Measurements from ENCODE around the gene RPL7L1.
"Not testable (repeated sequence)": the region's sequence is repeated elsewhere in the genome, so short reads cannot be mapped to it uniquely, and the experiment has no call there.

The RPL7L1 gene

DNA sequence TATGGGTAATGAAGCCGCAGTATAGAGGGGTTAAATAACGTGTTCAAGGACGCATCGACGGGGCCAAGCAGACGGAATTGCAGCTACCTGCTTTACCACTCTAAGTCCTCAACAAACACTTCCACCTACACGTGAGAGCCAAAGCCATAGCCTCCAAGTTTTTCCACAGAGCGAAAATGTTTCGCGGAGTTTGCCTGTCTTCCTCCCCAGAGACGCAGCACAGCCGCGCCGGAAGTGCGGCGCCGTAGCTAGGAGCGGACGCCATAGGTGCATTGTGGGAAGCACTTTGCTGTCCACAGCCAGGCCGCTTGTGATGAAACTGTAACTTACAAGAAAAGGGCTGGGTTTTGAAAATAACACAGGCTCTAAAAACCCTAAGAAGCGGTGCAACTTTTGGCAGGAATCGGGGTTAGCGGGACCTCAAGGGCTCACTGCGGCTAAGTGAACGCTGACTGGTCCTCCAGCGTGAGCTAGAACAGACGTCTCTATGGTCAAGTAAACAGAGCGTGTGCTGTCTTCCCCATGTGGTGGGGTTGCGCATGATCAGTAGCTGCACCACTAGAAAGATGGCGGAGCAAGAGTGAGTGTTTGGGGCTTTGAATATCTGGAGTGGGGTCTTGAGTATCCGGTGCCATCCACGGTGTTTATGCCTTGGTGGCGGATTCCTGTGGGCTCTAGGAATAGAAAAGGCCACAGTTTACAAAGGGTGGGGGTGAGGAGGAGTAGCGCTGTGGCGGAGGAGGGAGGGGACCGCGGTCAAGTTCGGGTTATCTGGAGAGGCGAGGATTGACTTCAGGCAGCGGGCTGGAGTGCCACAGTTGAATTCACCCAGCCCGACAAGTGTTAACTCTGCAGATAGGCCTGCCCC lies at the start of gene RPL7L1:
Gene RPL7L1, plus strand, starts transcription at position 245 of the 868 bp plus-strand sequence. Its CDS starts 295 bp downstream, at position 540.
- peak; percentile 81 for DNase-seq

DNA sequence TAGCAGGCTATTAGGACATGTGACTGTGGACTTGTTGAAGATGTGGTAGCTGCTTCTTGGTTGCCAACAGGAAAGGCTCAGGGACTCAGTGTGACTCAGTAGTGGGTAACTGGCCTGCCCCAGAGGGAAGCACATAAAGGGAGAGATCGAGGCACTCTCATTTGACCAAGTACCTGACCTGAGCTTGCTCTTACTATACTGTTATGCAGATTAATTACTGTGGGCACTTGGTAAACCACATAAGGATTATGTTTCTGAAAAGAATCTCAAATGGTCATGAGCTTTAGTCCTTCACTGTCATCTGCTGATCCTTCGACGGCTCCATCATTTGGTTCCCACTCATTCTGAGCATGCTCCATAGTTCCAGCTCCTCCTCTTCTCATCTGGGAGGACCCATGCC lies 48.2 kb upstream of the RPL7L1 start:
- DNase-seq: no peak

DNA sequence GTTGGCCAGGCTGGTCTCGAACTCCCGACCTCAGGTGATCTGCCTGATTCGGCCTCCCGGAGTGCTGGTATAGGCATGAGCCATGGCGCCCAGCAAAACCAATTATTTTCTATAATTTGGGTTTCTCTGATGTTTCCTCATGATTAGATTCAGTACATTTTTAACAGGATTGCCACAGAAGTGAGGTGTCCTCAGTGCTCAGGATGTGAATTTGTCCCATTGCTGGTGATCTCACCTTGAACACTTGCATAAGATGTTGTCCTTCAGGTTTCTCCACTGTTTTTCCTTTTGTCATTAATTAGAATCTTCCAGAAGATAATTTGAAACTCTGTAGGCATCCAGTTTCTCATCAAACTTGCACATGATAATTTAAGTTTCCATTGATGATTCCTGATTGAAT lies 45.4 kb upstream of the RPL7L1 start:
- no peak for DNase-seq

DNA sequence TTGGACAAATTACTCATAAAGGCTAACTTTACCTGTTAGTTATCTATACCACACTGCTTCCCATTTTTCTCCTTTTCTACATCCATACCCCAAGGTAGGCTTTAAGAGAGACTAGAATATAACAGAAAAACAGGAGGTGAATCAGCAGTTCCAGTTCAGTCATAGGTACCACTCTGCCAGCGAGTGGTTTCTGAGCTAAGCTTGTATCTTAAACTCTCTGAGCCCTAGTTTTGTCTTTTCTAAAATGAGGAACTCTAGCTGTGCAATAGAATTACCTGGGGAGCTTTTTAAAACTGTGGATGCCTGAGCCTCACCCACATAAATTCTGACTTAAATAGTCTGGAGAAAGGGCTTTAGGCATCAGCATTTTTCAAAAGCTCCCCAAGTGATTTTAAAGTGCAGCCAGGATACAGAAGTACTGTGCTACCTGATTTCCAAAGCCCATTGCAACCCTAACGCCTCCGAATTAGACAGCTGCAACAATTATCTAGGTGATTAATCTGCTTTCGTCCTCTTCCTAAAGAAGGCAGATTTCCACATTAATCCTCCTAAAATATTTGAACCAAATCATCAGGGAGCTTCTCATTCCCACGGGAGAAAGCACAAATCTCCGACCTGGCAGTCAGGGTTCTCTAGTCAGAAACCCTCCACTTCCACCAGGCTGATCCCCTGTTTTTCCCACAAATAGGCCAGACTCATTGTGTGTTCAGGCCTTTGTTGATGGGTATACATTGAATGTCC lies 37.4 kb upstream of the RPL7L1 start:
- DNase-seq: no peak

DNA sequence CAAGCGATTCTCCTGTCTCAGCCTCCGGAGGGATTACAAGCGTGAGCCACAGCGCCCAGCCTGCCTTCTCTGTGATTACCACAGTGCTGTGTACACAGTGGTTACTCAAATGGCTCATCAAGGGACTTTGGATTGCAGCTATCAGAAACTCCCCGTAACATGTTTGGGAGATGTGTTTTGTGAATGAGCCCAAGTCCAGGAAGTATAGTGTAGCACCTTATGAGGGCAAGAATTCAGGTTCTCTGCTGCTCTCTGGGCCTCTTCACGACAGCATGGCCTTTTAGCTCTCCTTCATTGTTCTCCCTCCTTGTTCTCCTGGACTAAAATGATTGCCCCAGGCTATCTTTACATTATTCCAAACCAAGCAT lies 34.1 kb upstream of the RPL7L1 start:
- DNase-seq: no peak

DNA sequence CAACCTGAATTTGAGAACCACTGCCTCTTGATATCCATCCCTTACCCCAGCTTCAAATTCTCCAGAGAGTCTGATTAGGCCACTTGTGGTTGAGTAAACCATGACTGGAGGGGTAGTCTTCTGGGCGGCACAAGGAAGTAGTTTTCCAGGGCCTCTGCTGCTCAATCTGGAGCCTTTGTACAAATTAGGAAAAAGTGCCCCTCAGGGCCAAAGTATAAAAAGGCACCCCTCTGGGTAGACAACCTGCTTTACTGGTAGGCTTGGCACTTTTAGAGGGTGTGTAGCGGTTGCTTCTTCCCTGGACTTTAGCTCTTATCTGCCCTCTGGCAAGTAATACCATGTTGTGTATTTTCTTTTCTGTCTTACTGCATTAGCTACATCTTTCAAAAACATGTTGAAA lies 32.9 kb upstream of the RPL7L1 start:
- no peak for DNase-seq

DNA sequence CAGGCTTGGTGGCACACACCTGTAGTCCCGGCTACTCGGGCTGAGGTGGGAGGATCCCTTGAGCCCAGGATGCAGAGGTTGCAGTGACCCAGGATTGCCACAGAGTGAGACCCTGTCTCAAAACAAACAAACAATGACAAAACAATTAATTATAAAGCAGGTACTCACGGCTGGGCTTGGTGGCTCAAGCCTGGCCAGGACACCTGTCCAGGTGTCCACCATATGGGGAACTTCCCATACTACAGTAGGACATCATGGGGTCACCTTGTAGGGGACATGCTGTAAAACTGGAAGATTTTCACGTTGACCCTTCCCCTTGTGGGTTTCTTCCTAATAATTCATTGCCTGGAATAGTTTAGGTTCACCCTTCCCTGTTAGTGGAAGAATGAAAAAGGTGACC lies 30.7 kb upstream of the RPL7L1 start:
- no peak for DNase-seq

DNA sequence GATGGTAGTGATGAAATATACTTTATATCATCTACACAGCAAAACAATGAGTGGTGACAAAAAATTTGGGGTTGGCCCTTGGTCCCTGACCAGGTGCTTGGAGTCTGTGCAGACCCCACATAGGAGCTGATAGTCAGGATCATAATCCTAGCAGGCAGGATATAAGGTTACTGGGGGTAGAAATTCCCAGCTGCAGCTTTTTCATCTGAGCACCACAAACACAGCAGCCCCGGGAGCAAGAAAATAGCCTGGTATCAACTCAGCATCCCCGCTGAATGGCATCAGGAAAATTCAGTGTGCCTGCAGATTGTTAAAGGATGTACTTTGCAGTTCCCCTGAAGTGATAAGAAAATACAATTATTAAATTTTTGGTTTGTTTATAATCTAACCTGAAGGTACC lies 27.8 kb upstream of the RPL7L1 start:
- no peak for DNase-seq

DNA sequence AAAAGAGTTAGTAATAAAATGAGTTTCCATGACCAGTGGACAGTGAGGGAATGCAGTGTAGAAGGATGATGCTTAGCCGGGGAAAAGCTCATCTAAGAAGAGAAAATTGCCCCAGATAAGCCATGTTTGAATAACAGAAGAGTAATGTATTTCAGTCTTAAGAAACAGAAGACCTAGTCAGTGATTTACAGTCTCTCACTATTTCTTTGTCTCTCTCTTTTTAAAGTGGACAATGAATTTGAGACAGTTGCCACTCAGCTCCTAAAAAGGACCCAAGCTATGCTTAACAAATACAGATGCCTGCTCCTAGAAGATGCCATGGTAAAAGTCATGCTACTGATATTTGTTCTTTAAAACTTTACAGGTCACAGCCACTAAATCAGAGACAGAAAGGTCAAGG lies 19.4 kb upstream of the RPL7L1 start:
- no peak for DNase-seq

DNA sequence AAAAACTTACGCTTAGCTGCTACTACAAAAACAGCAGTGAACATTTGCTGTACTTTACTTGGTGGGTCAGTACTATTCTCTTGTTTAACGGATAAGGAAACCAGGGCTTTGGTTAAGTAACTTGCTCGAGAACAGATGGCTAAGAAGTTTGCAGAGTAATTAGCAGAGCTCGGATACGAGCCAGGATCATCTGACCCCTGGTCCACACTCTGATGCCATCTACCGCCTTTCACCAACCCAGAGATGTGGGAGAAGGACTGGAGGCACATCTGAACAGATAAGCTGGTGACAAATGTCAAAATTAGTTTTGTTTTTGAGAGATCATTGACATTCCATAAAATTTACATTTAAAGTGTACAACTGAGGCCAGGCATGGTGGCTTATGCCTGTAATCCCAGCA lies 18.9 kb upstream of the RPL7L1 start:
- DNase-seq: no peak

DNA sequence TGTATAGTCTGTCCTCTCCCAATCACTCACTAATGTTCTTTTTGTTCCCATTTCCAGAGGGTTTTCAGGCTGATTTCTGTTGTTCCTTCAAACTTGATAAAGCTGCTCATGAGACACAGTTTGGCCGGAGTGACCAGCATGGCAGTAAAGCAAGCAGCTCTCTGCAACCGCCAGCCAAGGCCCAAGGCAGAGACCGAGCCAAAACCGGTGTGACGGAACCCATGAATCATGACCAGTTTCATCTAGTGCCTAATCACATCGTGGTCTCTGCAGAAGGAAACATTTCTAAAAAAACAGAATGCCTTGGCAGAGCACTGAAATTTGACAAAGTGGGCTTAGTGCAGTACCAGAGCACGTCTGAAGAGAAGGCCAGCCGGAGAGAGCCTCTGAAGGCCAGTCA lies 14.8 kb upstream of the RPL7L1 start:
- DNase-seq: no peak

DNA sequence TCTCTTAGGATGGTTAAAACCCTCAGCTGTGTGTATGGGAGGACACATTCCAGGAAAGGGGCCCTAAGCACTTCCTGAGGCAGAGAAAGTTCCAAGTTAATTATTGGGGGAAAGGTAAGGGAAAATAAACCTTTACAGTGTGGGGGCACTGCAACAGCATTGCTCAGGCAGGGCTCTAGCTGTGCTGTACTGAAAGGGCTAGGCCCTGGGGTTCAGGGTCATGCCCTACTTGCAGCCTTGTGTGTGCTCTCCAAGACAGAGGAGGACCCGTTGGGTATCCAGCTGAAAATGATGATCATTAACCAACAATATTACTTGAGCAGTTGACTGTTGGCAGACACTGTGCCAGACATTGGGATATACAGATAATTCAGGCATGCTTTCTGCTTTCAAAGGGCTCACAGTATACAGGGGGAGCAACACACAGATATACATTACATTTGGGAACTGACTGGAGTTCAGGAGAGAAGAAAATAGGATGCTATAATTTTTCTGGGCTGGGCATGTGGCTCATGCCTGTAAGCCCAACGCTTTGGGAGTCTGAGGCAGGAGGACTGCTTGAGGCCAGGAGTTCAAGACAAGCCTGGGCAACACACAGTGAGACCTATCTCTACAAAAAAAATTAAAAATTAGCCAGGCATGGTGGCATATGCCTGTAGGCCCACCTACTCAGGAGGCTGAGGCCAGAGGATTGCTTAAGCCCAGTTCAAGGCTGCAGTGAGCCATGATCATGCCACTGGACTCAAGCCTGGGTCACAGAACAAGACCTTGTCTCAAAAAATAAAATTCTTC lies 9.1 kb upstream of the RPL7L1 start:
- DNase-seq: no peak

DNA sequence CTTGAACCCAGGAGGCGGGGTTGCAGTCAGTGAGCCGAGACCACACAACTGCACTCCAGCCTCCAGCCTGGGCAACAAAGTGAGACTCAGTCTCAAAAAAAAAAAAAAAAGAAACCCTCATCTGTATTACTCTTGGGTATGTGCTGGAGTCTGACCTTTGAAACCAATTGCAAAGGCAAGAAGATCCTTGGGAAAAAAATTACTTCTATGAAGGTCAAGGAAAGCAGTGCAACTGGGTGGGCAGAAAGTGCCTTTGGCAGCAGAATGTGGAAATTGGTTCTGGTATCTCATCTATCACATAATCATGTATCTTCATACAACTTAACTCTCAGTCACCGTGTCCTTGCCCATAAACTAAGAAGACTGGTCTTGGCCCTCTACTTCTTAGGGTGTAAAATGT lies 7.7 kb upstream of the RPL7L1 start:
- DNase-seq: no peak

DNA sequence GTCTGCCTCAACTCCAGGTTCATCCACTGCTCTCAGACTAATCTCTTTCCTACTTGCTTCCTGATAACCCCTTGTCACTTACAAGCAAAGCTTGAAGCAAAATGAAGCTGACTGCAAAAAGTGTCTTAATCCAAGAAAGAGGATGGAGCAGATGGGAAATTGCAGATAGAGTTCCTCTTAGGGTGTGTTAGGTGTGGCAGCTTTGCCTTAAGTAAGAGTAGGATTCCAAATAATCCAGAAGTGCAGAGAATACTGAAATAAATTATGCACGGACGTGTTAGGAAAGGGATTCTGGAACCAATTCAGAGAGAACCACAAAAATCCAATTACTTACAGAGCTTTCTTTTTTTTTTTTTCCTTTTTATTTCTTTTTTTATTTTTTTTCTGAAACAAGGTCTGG lies 6.1 kb upstream of the RPL7L1 start:
- DNase-seq: no peak

DNA sequence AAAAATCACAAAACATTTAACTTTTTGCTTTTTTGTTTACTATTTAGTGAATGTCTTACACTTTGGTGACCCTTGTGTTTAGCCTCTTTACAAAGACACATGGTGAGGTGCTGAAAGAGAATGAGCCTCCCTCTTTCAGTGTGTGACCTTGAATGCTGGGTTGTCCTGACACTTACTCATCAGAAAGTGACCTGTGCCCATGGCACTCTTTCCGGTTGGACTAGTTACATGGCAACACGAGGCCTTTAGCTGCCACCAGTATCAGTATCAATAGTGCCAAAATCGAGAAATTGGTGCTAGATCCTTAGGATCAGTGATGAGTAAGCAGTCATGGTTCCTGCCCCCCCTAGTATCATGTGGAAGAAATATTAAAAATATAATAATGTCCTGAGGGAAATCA lies 1.7 kb upstream of the RPL7L1 start:
- DNase-seq: no peak

DNA sequence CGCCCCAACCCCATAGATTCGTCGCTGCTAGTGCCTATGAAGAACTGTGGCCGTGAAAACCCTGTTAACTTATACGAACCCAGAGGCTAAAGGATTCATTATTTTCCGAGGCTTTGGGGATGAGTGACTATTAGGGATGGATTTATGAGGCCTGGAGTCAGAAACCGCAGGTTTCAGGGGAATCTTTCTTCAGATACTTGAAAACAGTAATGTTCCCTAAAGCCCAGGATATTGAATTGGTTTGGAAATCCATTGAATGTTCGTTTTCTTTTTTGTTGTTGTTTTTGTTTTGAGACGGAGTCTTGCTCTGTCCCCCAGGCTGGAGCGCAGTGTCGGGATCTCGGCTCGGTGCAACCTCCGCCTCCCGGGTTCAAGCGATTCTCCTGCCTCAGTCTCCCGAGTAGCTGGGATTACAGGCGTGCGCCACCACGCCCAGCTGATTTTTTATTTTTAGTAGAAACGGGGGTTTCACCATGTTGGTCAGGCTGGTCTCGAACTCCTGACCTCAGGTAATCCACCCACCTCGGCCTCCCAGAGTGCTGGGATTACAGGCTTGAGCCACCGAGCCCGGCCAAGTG lies 913 bp downstream of the RPL7L1 start:
- not testable (repeated sequence) for DNase-seq

DNA sequence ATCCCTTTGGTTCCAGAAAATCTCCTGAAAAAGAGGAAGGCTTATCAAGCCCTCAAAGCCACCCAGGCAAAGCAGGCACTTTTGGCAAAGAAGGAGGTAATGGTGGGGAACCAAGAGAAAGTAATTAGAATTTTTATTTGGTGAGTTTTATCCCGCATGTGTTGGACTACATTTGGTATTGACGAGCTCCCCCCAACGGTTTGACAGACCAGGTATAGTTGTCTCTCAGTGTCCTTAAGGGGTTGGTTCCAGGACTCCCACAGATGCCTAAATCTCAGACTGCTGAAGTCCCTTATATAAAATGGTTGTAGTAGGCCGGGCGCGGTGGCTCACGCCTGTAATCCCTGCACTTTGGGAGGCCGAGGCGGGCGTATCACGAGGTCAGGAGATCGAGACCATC lies 1.5 kb downstream of the RPL7L1 start:
- DNase-seq: not testable (repeated sequence)

DNA sequence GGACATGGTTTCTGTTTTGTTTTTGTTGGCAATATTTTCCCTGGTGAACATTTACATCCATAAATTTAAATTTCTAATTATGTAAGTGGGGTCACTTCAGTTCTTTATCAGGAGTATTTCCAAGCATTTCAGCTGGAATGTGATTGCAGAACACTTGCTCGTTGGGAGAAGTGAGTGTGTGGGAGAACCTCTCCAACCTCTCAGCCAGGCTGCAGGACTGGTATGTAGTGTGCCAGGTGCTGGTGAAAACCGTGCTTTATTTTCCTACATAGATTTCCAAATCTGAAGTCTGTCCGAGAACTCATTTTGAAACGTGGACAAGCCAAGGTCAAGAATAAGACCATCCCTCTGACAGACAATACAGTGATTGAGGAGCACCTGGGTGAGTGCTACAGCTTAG lies 6.3 kb downstream of the RPL7L1 start:
- no peak for DNase-seq

DNA sequence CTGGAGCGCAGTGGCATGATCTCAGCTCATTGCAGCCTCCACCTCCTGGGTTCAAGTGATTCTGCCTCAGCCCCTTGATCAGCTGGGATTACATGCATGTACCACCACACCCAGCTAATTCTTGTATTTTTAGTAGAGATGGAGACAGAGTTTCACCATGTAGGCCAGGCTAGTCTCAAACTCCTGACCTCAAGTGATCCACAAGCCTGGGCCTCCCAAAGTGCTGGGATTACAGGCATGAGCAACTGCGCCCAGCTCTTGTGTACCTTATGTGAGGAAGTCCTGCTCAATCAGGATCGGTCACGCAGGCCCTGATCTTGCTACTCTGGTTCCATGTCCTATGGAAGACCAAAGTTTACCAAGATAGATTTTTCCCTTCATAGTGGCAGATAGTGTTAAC lies 8.8 kb downstream of the RPL7L1 start:
- not testable (repeated sequence) for DNase-seq

DNA sequence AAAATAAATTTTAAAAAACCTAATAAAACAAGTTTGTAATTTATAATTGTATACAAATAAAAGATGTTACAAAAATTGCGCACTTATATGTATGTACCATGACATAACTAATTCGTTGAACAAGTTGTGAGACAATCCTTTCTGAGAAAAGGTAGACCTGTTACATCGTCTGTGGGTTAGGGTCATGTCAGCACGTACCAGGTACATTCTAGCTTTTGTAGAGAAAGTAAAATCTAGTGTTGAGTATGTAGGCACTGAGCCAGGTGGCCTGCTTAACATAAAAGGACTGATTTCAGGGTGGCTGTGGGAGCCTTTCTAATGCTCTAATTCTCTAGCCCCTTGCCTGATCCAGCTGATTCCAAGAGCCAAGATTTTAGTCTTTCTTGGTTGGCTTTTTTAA lies 10.4 kb downstream of the RPL7L1 start:
- DNase-seq: no peak

DNA sequence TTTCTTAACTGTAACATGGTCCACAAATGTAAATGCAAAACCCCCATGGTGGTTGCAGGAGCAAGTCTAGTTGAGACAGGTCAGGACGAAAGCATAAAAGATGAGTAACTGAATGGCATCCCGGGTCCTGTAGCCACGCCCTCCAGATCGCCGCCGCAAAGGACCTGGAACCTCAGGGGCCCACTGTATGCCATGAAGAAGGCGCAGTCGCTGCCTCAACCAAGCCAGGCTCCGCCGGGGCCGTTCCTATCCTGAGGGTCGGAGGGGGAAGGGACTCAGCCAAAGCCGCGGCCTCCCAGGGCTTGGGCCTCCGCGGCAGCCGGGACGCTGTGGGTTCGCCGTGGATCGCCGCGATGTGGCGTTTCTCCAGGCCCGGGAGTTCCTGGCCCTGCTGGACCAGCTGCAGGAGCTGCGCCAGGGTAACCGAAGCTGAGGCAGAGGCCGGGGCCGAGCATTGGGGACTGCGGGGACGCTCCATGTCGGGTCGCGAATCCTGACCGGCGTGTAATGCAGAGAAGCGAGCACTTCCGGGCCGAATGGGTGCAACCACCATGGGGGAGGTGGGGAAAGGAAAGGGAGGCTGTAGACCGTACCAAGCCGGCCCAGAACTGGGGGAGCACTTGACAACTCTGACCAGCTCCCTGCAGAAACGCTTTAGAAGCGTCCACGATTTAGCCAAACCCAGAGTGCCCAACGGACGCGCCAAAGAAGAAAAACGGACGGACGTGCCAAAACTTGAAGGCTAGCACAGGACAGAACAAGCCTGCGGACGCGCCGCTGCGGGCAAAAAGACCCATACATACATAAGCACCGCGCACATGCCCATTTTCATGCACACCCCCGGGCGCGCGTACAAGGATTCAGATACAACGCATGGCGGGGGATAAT lies 11.1 kb downstream of the RPL7L1 start:
- DNase-seq: peak; percentile 92

DNA sequence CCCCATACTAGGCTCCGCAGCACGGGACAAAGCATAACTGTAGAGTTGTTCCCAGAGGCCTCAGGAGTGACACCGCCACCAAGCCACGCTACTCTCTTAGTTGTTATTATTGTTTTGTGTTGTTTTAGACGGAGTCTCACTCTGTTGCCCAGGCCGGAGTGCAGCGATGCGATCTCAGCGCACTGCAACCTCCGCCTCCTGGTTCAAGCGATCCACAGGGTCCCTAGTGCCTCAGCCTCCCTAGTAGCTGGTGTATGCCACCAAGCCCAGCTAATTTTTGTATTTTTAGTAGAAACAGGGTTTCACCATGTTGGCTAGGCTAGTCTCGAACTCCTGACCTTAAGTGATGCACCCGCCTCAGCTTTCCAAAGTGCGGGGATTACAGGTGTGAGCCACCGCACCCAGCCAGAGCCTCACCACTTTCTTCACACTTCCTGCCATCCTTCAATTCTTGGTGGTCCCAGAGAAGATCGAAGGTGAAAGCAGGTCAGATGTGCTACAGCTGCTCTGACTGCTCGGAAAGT lies 11.8 kb downstream of the RPL7L1 start:
- no peak for DNase-seq

Data from NCI-H774 (cell line).